Measurements from ENCODE around the gene SMTN.

Gene SMTN

GRCh38 chr22:31141551-31141950, 60.4 kb downstream of the SMTN start:
- TF ChIP-seq, protein P1, sequence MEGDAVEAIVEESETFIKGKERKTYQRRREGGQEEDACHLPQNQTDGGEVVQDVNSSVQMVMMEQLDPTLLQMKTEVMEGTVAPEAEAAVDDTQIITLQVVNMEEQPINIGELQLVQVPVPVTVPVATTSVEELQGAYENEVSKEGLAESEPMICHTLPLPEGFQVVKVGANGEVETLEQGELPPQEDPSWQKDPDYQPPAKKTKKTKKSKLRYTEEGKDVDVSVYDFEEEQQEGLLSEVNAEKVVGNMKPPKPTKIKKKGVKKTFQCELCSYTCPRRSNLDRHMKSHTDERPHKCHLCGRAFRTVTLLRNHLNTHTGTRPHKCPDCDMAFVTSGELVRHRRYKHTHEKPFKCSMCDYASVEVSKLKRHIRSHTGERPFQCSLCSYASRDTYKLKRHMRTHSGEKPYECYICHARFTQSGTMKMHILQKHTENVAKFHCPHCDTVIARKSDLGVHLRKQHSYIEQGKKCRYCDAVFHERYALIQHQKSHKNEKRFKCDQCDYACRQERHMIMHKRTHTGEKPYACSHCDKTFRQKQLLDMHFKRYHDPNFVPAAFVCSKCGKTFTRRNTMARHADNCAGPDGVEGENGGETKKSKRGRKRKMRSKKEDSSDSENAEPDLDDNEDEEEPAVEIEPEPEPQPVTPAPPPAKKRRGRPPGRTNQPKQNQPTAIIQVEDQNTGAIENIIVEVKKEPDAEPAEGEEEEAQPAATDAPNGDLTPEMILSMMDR (IDR thresholded peaks at IDR 0.05) = no peak
- H3K27me3 ChIP-seq (ENCODE audit: control insufficient read depth, insufficient read depth, low read length) = no peaks in the 10 kb centered on the region
- no peaks in the 10 kb centered on the region for H3K36me3 ChIP-seq (ENCODE audit: control insufficient read depth, insufficient read depth, low read length)
- H3K9ac ChIP-seq = no peak overlapping the region
- H3K9me3 ChIP-seq (ENCODE audit: control insufficient read depth, low read length) = no peaks in the 10 kb centered on the region
- no peak overlapping the region for H3K4me2 ChIP-seq (ENCODE audit: low read length)
- H2AFZ ChIP-seq = no peak overlapping the region
- H3K79me2 ChIP-seq = no peaks in the 10 kb centered on the region
- H3K27ac ChIP-seq = no peak overlapping the region
- H3K4me3 ChIP-seq (ENCODE audit: low read depth, low read length) = no peak overlapping the region
- H3K4me1 ChIP-seq = peaks cover 23% of the 10 kb centered on the region

DNA sequence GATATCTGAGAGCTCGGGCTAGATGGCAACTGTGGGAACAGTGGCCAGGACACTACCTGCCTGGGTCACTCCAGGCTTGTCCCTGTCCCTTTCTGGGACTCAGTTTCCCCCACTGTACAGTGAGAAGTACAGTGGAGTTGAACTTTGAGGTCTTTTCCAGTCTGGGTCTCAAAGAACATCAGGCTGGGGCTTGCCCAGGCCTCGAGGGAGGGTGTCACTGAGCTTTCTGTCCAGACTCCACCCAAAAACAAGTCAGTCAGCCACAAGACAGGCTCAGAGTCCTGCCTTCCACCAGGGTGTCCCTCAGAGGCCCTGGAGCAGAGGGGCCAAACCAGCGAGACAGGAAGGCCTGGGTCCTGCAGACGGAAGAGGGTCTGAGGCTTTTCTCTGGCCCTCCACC, 61.2 kb downstream of the SMTN start:
- no peak overlapping the region for H3K4me3 ChIP-seq (ENCODE audit: low read depth, low read length)
- H3K27ac ChIP-seq = peak overlapping the region; percentile 66
- H2AFZ ChIP-seq = no peak overlapping the region
- TF ChIP-seq, protein P1 (IDR thresholded peaks at IDR 0.05) = no peak
- H3K4me1 ChIP-seq = peaks cover 23% of the 10 kb centered on the region
- no peak overlapping the region for H3K4me2 ChIP-seq (ENCODE audit: low read length)
- no peaks in the 10 kb centered on the region for H3K79me2 ChIP-seq
- H3K9ac ChIP-seq = no peak overlapping the region
- no peaks in the 10 kb centered on the region for H3K9me3 ChIP-seq (ENCODE audit: control insufficient read depth, low read length)
- no peaks in the 10 kb centered on the region for H3K36me3 ChIP-seq (ENCODE audit: control insufficient read depth, insufficient read depth, low read length)
- no peaks in the 10 kb centered on the region for H3K27me3 ChIP-seq (ENCODE audit: control insufficient read depth, insufficient read depth, low read length)

DNA sequence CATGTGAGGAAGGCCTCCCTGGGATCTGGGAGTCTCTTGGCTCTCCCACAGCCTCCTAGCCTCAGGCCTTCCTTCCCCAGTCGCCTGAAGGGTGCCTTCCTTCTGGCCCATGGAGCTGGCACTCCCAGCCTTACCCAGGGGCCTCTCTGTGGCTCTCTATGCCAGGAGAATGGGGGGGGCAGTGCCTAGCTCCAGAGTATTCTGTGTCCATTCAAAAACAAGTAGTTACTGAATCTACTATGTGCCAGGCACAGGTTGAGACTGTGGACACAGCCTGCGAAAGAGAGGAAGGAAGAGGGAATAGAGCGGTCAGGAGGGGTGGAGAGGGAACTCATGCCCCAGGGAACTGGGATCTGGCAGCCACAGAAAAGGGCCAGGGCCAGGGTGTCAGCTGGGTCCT, 61.9 kb downstream of the SMTN start:
- peaks cover 23% of the 10 kb centered on the region for H3K4me1 ChIP-seq
- H2AFZ ChIP-seq = peak overlapping the region; percentile 70
- H3K9me3 ChIP-seq (ENCODE audit: control insufficient read depth, low read length) = no peaks in the 10 kb centered on the region
- H3K9ac ChIP-seq = no peak overlapping the region
- H3K36me3 ChIP-seq (ENCODE audit: control insufficient read depth, insufficient read depth, low read length) = no peaks in the 10 kb centered on the region
- TF ChIP-seq, protein P1 (IDR thresholded peaks at IDR 0.05) = no peak
- H3K27ac ChIP-seq = peak overlapping the region; percentile 66
- no peaks in the 10 kb centered on the region for H3K27me3 ChIP-seq (ENCODE audit: control insufficient read depth, insufficient read depth, low read length)
- H3K79me2 ChIP-seq = no peaks in the 10 kb centered on the region
- H3K4me3 ChIP-seq (ENCODE audit: low read depth, low read length) = no peak overlapping the region
- no peak overlapping the region for H3K4me2 ChIP-seq (ENCODE audit: low read length)

GRCh38 chr22:31143537-31143936, 62.4 kb downstream of the SMTN start:
- Histone ChIP-seq H3K27ac (peak overlapping the region; percentile 66), H2AFZ (peak overlapping the region; percentile 70), H3K4me1 (peaks cover 25% of the 10 kb centered on the region), H3K36me3 (ENCODE audit: control insufficient read depth, insufficient read depth, low read length) (no peaks in the 10 kb centered on the region), H3K9ac (no peak overlapping the region), H3K4me3 (ENCODE audit: low read depth, low read length) (no peak overlapping the region), H3K27me3 (ENCODE audit: control insufficient read depth, insufficient read depth, low read length) (no peaks in the 10 kb centered on the region), H3K4me2 (ENCODE audit: low read length) (no peak overlapping the region), H3K9me3 (ENCODE audit: control insufficient read depth, low read length) (no peaks in the 10 kb centered on the region), H3K79me2 (no peaks in the 10 kb centered on the region)
- TF ChIP-seq, protein P1 (IDR thresholded peaks at IDR 0.05) = no peak

DNA sequence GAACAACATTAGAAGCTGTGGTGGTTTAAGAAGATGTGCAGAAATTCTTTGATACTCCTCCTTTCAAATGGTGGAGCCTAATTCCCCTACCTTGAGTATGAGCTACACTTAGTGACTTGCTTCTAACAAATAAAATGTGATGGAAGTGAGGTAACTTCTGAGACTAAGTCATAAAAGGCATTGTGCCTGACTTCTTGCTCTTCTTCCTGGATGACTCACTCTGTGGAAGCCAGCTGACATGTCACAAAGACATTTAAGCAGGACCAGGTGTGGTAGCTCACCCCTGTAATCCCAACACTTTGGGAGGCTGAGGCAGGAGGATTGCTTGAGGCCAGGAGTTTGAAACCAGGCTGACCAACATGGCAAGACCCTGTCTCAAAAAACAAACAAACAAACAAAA, 63.1 kb downstream of the SMTN start:
- TF ChIP-seq, protein P1 (IDR thresholded peaks at IDR 0.05) = no peak
- H3K4me2 ChIP-seq (ENCODE audit: low read length) = no peak overlapping the region
- no peaks in the 10 kb centered on the region for H3K27me3 ChIP-seq (ENCODE audit: control insufficient read depth, insufficient read depth, low read length)
- no peaks in the 10 kb centered on the region for H3K9me3 ChIP-seq (ENCODE audit: control insufficient read depth, low read length)
- no peaks in the 10 kb centered on the region for H3K79me2 ChIP-seq
- no peaks in the 10 kb centered on the region for H3K36me3 ChIP-seq (ENCODE audit: control insufficient read depth, insufficient read depth, low read length)
- no peak overlapping the region for H3K27ac ChIP-seq
- H3K4me3 ChIP-seq (ENCODE audit: low read depth, low read length) = no peak overlapping the region
- peak overlapping the region; percentile 70 for H2AFZ ChIP-seq
- no peak overlapping the region for H3K9ac ChIP-seq
- peaks cover 31% of the 10 kb centered on the region for H3K4me1 ChIP-seq
